ENCODE measurements around the gene MIGA1. TPM values are rescaled to one million over a fixed set of nuclear protein-coding genes. Genes with fewer than 3 reads are reported as not detected.

MIGA1 gene
- total and polyA plus RNA-seq, 2 of the 13 experiments (the other 11 are each of a cell fraction or from before 2014, with no cell fraction given): 3.8 to 6.6 TPM

GRCh38 chr1:77834771-77835334, 55.4 kb downstream of the MIGA1 start:
- no peak overlapping the region for H3K27ac ChIP-seq (ENCODE audit: extremely low read length, insufficient read depth, low read length)
- ChIA-PET CTCF (ENCODE audit: low intra/inter-chr PET ratio, low total read pairs) (no interaction called here), POLR2A (no interaction called here)
- no peaks in the 10 kb centered on the region for H3K9me3 ChIP-seq (ENCODE audit: low read length)
- in situ Hi-C loops (cut with HindIII; ENCODE audit: extremely low pct_ligation_motif_present, low pct_unique_long_range_greater_than_20kb): no loop called here
- H4K20me1 ChIP-seq (ENCODE audit: insufficient read depth, low read length): no peaks in the 10 kb centered on the region
- no peak overlapping the region for H2AFZ ChIP-seq (ENCODE audit: low read length)
- no peaks in the 10 kb centered on the region for H3K79me2 ChIP-seq (ENCODE audit: insufficient read depth, low read length)
- H3K27me3 ChIP-seq (ENCODE audit: control insufficient read depth in 1 of 2, insufficient read depth in 2 of 2, low read length in 2 of 2): no peaks in the 10 kb centered on the region
- ATAC-seq (no peak), DNase-seq (ENCODE audit: low spot score) (no peak), FAIRE-seq (no peak)
- WGBS (ENCODE audit: low lambda C conversion rate): 58% methylated on average over 2 of the region's 2 CpGs
- intact Hi-C loops (cut with micrococcal nuclease; ENCODE audit: unreplicated experiment): no loop called here
- H3K4me1 ChIP-seq (ENCODE audit: insufficient read depth, low read length): no peaks in the 10 kb centered on the region
- no peak overlapping the region for H3K4me3 ChIP-seq (replicated peaks in 1 of 3; ENCODE audit: insufficient read depth in 1 of 3, low read depth in 2 of 3, low read length in 3 of 3)
- no peak overlapping the region for H3K4me2 ChIP-seq (ENCODE audit: low read depth, low read length)
- no TSS peak for BruUV-seq (replicated peaks)
- no peak overlapping the region for H3K9ac ChIP-seq (ENCODE audit: insufficient read depth, low read depth, low read length)
- TF ChIP-seq, protein P1, sequence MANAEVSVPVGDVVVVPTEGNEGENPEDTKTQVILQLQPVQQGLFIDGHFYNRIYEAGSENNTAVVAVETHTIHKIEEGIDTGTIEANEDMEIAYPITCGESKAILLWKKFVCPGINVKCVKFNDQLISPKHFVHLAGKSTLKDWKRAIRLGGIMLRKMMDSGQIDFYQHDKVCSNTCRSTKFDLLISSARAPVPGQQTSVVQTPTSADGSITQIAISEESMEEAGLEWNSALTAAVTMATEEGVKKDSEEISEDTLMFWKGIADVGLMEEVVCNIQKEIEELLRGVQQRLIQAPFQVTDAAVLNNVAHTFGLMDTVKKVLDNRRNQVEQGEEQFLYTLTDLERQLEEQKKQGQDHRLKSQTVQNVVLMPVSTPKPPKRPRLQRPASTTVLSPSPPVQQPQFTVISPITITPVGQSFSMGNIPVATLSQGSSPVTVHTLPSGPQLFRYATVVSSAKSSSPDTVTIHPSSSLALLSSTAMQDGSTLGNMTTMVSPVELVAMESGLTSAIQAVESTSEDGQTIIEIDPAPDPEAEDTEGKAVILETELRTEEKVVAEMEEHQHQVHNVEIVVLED (CRISPR knock-in tag; IDR thresholded peaks at IDR 0.05; ENCODE audit: borderline replicate concordance): no peak
- TF ChIP-seq ZNF232 (CRISPR knock-in tag; IDR thresholded peaks at IDR 0.05; ENCODE audit: borderline replicate concordance): no peak
- TF ChIP-seq ZNF3 (CRISPR knock-in tag; IDR thresholded peaks at IDR 0.05): no peak
- TF ChIP-seq, protein P2, sequence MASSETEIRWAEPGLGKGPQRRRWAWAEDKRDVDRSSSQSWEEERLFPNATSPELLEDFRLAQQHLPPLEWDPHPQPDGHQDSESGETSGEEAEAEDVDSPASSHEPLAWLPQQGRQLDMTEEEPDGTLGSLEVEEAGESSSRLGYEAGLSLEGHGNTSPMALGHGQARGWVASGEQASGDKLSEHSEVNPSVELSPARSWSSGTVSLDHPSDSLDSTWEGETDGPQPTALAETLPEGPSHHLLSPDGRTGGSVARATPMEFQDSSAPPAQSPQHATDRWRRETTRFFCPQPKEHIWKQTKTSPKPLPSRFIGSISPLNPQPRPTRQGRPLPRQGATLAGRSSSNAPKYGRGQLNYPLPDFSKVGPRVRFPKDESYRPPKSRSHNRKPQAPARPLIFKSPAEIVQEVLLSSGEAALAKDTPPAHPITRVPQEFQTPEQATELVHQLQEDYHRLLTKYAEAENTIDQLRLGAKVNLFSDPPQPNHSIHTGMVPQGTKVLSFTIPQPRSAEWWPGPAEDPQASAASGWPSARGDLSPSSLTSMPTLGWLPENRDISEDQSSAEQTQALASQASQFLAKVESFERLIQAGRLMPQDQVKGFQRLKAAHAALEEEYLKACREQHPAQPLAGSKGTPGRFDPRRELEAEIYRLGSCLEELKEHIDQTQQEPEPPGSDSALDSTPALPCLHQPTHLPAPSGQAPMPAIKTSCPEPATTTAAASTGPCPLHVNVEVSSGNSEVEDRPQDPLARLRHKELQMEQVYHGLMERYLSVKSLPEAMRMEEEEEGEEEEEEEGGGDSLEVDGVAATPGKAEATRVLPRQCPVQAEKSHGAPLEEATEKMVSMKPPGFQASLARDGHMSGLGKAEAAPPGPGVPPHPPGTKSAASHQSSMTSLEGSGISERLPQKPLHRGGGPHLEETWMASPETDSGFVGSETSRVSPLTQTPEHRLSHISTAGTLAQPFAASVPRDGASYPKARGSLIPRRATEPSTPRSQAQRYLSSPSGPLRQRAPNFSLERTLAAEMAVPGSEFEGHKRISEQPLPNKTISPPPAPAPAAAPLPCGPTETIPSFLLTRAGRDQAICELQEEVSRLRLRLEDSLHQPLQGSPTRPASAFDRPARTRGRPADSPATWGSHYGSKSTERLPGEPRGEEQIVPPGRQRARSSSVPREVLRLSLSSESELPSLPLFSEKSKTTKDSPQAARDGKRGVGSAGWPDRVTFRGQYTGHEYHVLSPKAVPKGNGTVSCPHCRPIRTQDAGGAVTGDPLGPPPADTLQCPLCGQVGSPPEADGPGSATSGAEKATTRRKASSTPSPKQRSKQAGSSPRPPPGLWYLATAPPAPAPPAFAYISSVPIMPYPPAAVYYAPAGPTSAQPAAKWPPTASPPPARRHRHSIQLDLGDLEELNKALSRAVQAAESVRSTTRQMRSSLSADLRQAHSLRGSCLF (CRISPR knock-in tag; IDR thresholded peaks at IDR 0.05; ENCODE audit: borderline replicate concordance): no peak
- no peak for TF ChIP-seq KIAA2018 (CRISPR knock-in tag; IDR thresholded peaks at IDR 0.05; ENCODE audit: borderline replicate concordance)
- TF ChIP-seq MAFG (CRISPR knock-in tag; IDR thresholded peaks at IDR 0.05): no peak
- TF ChIP-seq MATR3 (CRISPR knock-in tag; IDR thresholded peaks at IDR 0.05): no peak
- no peak for TF ChIP-seq ZFP62 (CRISPR knock-in tag; IDR thresholded peaks at IDR 0.05)
- no peak for TF ChIP-seq PRPF4 (IDR thresholded peaks at IDR 0.05; ENCODE audit: low read depth, low read length, poor library complexity, severe bottlenecking)
- H3K36me3 ChIP-seq (replicated peaks in 1 of 2; ENCODE audit: control insufficient read depth in 1 of 2, insufficient read depth in 2 of 2, low read length in 2 of 2): peaks cover 2 to 3% of the 10 kb centered on the region in 2 experiments; a peak in 2 of 5 replicates

Measured in HepG2 (cell line).